NOMO-1 (cell line): ENCODE measurements around the gene NUDT19.
"Not testable (repeated sequence)": the region's sequence is repeated elsewhere in the genome, so short reads cannot be mapped to it uniquely, and the experiment has no call there.

Source experiments
- DNase-seq, 2 experiments: peaks; one replicate each; lab custom pipeline; 2025; ENCODE audit not compliant: unreplicated experiment in 2 of 2; lab: John Stamatoyannopoulos, UW

Gene NUDT19

GRCh38 chr19:32691291-32691951 is at the start of gene NUDT19:
Gene NUDT19, plus strand, starts transcription at chr19:32691821. Its CDS starts 140 bp downstream, at chr19:32691961.
- peak; percentile 68 to 74 for DNase-seq

GRCh38 chr19:32642771-32643170 is 48.9 kb upstream of the NUDT19 start:
- no peak for DNase-seq

GRCh38 chr19:32646556-32646955 is 45.1 kb upstream of the NUDT19 start:
- DNase-seq: no peak

GRCh38 chr19:32647361-32647760 is 44.3 kb upstream of the NUDT19 start:
- DNase-seq: no peak

- no peak for DNase-seq
Observed at GRCh38 chr19:32649751-32650150, 41.9 kb upstream of the NUDT19 start.

- DNase-seq: no peak
Observed at GRCh38 chr19:32650671-32651070, 41.0 kb upstream of the NUDT19 start.

- DNase-seq: no peak
Observed at GRCh38 chr19:32651729-32652140, 39.9 kb upstream of the NUDT19 start.

GRCh38 chr19:32652331-32652730 is 39.3 kb upstream of the NUDT19 start:
- DNase-seq: not testable (repeated sequence)

- DNase-seq: no peak
Observed at GRCh38 chr19:32652894-32653598, 38.6 kb upstream of the NUDT19 start.

GRCh38 chr19:32653599-32653915 is 38.1 kb upstream of the NUDT19 start:
- no peak for DNase-seq

- not testable (repeated sequence) for DNase-seq
Observed at GRCh38 chr19:32656379-32656778, 35.2 kb upstream of the NUDT19 start.

- DNase-seq: no peak
Observed at GRCh38 chr19:32658075-32658474, 33.5 kb upstream of the NUDT19 start.

GRCh38 chr19:32658527-32658926 is 33.1 kb upstream of the NUDT19 start:
- DNase-seq: no peak

GRCh38 chr19:32661318-32661717 is 30.3 kb upstream of the NUDT19 start:
- DNase-seq: no peak

- peak; percentile 31 to 36 for DNase-seq
Observed at GRCh38 chr19:32662186-32662585, 29.4 kb upstream of the NUDT19 start.

GRCh38 chr19:32666084-32666483 is 25.5 kb upstream of the NUDT19 start:
- no peak for DNase-seq

GRCh38 chr19:32669310-32669709 is 22.3 kb upstream of the NUDT19 start:
- no peak for DNase-seq

GRCh38 chr19:32671883-32672593 is 19.6 kb upstream of the NUDT19 start:
- DNase-seq: peak in 1 of 2 experiments; percentile 35

- no peak for DNase-seq
Observed at GRCh38 chr19:32672841-32673240, 18.8 kb upstream of the NUDT19 start.

GRCh38 chr19:32673573-32673972 is 18.0 kb upstream of the NUDT19 start:
- DNase-seq: no peak

- no peak for DNase-seq
Observed at GRCh38 chr19:32674153-32674930, 17.3 kb upstream of the NUDT19 start.
